Effector CD8-positive, alpha-beta T cell (primary cell): Measurements from ENCODE around the gene STK32B.
"Not testable (repeated sequence)": the region's sequence is repeated elsewhere in the genome, so short reads cannot be mapped to it uniquely, and the experiment has no call there.

Experiments used
- DNase-seq: peaks from one replicate; lab custom pipeline; 2025; lab: John Stamatoyannopoulos, UW

STK32B gene

DNA sequence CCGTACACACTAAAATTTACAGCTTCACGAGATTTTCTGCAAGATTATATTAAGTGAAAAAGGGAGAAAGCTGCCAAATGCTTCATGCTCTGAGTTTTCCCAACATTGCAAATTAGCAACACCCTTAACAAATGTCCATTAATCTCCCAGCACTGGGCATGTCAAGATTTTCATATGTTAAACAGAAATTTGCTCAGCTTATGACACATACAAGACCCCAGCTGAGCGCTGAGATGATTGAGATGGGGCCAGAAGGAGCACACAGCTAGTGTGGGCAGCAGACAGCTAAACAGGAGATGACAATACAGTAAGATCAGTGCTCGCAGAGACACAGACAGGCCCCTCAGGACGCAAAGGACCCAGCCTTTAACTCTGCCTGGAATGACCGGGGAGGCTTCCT lies 208.8 kb downstream of the STK32B start:
- no peak for DNase-seq

DNA sequence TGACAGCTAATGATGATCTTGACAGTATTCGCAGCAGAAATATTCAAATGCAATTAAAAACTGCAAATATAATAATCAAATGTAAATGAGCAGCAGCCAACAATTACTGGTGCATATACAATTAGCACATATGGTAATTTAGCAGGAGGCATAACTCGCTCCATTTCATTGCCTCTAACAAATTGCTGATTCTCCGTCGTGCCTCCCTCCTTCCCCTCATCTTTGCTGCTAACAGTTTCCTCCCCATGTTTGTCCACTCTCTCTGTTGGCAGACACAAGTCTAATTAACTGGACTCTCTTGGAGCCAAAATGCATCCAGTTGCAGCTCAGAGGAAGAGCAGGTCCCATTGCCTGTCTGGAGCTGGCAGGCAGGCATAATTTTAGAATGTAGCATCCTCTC lies 210.6 kb downstream of the STK32B start:
- no peak for DNase-seq

DNA sequence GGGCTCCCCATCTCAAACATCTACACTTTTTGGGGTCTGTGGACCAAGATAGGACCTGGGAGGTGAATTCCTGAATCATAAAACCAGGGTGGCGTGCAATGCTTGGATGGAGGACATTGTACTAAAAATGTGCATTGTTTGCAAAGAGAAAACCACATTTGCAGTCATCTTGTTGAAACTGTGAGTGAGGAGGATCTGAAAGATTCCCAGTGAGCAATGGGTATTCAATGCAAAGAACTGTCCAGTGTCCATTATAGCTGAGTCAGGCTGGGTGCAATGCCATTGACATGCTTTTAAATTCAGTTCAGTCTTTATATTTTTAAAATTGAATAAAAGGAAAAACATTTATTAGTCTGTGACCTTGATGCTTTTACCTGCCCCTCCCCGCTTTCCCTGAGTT lies 215.7 kb downstream of the STK32B start:
- DNase-seq: no peak

DNA sequence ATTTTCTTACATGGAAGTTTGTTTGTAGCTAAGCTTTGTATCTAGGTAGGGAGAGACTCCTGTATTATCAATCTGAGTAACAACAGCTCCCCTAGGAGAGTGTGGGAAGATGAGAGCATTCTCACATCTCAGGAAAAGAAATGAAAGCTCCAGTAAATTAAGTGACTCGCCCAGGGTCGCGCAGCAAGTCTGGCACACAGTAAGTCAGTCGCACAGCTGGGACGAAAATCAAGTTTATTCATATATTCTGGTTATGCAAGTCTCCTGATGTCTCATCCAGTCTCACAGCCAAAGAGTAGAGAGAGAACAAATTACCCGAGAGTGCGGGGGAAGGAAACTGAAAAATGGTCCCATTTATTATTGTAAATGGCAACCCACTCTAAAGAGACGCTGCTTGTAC lies 216.1 kb downstream of the STK32B start:
- DNase-seq: no peak

DNA sequence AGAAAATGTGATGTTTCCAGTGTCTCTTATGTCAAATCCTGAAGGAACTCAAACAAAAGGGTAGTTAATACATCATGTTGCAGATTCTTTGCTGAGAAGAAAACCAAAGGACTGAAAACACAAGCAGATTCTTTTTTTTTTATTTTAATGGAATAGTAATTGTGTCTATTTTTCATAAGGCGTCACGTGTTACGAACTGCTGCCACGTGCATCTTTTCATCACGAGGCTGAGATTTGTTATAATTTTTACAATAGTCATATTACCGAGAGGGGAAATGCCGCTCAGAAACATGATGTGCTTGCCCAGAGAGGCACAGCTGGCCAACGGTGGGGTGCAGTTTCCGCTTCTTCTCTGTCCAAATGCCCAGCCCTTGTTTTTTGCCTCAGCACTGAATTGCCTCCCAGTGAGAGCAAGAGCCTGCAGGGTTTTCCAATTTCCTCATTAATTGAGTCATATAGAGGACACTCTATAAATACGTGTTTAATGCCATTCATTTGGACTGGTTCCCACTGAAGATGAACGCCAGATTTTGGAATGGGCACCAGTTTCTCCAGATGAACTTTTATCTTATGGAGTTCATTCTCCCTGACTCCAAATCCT lies 225.3 kb downstream of the STK32B start:
- DNase-seq: no peak

GRCh38 chr4:5277079-5277478 lies 225.8 kb downstream of the STK32B start:
- DNase-seq: no peak

DNA sequence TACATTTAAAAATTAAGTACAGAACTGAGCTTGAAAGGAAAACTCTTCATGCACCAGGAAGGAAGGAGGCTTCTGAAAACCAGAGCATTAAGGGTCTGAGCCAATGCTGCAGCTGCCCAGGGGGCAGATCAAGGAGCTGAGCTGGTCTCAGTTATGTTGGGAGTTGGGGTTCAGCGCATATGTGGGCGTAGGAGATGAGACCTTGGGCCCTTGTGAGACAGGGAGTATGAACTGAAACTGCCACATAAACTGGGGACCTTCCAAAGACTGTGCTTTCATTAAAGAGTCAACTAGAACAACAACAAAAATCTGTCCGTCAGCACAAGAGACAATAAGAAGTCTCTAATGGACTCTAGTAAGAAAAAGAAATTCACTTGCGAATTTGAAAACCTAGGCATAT lies 226.9 kb downstream of the STK32B start:
- DNase-seq: no peak

DNA sequence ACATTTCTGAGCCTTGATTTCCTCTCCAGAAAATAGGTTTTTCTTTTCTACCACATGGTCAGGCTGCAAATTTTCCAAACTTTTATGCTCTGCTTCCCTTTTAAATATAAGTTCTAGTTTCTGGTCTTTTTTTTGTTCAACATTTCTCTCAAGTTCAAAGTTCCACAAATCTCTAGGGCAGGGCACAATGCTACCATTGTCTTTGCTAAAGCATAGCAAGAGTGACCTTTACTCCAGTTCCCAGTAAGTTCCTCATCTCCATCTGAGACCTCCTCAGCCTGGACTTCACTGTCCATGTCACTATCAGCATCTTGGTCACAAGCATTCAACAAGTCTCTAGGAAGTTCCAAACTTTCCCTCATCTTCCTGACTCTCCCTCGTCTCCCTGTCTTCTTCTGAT lies 228.8 kb downstream of the STK32B start:
- not testable (repeated sequence) for DNase-seq

DNA sequence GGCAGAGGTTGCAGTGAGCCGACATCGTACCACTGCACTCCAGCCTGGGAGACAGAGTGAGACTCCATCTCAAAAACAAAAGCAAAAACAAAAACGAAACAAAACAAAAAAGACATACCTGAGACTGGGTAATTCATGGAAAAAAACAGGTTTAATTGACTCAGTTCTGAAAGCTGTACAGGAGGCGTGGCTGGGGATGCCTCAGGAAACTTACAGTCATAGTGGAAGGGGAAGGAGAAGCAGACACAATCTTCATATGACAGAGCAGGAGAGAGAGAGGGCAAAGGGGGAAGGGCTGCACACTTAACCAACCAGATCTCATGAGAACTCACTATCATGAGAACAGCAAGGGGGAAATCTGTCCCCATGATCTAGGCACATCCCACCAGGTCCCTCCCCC lies 229.5 kb downstream of the STK32B start:
- no peak for DNase-seq

GRCh38 chr4:5283837-5284236 lies 232.6 kb downstream of the STK32B start:
- no peak for DNase-seq

DNA sequence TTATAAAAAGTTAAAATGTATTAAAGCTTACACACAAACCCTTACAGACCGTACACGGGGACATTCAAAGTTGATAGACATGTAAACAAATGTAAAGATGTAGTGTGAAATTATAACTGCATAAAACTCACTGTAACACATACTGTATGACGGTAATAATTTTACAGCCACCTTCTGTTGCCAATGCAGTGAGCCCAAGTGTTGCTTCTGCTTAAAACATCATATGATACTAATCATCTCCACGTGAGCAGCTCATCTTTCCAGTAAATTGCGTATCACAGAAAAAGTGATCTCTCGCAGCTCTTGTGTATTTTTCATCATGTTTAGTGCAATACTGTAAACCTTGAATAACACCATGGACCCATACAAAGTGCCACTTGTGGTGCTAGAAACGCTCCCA lies 233.2 kb downstream of the STK32B start:
- no peak for DNase-seq

DNA sequence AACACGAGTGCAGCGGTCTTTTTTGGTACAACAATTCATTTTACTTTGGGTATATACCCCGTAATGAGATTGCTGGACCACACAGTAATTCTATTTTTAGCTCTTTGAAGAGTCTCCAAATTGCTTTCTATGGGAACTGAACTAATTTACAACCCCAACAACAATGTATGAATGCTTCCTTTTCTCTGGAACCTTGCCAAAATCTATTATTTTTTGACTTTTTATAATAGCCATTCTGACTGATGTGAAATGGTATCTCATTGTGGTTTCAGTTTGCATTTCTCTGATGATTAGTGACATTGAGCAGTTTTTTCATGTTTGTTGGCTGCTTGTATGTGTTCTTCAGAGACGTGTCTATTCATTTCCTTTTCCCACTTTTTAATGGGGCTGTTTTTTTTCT lies 240.8 kb downstream of the STK32B start:
- no peak for DNase-seq

DNA sequence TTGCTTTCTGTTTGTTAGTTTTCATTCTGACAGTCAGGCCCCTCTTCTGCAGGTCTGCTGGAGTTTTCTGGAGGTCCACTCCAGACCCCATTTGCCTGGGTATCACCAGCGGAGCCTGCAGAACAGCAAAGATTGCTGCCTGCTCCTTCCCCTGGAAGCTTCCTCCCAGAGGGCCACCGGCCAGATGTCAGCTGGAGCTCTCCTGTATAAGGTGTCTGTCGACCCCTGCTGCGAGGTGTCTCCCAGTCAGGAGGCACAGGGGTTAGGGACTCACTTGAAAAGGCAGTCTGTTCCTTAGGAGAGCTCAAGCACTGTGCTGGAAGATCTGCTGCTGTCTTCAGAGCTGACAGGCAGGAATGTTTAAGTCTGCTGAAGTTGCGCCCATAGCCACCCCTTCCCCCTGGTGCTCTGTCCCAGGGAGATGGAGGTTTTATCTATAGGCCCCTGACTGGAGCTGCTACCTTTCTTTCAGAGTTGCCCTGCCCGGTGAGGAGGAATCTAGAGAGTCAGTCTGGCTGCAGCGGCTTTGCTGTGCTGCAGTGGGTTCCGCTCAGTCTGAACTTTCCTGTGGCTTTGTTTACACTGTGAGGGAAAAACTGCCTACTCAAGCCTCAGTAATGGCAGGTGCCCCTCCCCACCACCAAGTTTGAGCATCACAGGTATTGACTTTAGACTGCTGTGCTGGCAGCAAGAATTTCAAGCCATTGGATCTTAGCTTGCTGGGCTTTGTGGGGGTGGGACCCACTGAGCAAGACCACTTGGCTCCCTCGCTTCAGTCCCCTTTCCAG lies 246.9 kb downstream of the STK32B start:
- not testable (repeated sequence) for DNase-seq

GRCh38 chr4:5300283-5300682 lies 249.0 kb downstream of the STK32B start:
- DNase-seq: no peak

DNA sequence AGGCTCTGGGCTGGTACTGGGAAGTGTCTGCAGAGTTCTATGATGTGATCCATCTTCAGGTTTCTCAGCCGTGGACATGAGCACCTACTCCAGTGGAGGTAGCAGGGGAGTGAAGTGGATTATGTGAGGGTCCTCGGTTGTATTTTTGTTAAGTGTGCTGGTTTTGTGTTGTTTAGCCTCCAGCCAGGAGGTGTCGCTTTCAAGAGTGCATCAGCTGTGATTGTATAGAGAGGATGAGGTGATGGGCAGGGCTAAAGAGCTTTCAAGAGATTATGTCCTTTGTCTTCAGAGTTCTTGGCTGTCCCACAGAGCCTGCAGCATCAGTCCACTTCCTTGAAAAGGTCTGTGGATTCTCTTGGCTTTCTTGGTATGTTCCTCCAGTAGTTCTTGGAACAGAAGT lies 256.6 kb downstream of the STK32B start:
- no peak for DNase-seq

- no peak for DNase-seq
Observed at GRCh38 chr4:5322321-5322720, 271.0 kb downstream of the STK32B start.

DNA sequence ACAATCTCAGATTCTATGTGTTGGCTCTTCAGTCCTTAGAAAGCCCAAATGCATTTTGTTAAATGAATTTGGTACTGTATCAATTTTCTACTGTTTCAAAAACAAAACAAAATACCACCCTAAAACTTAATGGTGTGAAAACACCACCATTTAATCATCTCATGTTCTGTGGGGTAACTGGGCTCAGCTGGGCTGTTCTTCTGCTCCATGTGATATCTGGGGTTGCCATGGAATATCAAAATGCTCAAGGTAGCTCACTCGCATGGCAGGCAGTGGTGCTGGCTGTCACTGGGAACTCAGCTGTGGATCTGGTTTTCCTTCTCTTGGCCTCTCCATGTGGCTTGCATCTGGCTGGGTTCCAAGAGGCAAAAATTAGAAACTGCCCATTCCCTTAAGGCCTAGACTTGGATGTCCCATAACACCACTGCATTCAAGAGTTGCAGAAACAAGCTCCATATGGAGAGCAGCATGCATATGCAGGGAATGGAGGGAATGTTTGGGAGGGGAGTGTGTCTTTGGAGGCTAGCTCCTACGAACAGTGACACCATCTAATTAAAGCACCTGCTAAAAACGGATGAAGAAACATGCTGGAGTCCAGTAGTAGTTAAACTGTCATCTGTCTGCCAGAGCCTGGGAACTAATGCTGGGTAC lies 279.2 kb downstream of the STK32B start:
- no peak for DNase-seq

- DNase-seq: no peak
Observed at GRCh38 chr4:5337731-5338130, 286.5 kb downstream of the STK32B start.

DNA sequence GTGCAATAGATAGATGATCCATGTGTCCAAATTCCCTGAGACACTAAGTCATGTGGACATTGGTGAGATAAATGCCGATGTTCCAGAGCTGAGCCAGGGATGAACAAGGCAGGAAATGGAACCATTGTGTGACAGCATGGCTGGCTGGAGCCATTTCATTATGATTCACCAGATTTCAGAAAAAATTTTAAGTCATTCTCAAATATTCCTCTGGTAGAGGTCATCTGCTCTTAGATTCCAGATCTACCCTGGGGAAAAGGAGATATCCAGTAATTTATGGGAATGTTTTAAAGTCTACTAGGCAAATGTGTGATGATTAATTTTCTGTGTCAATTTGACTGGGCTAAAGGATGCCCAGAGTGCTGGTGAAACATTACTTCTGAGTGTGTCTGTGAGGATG lies 287.3 kb downstream of the STK32B start:
- DNase-seq: no peak

DNA sequence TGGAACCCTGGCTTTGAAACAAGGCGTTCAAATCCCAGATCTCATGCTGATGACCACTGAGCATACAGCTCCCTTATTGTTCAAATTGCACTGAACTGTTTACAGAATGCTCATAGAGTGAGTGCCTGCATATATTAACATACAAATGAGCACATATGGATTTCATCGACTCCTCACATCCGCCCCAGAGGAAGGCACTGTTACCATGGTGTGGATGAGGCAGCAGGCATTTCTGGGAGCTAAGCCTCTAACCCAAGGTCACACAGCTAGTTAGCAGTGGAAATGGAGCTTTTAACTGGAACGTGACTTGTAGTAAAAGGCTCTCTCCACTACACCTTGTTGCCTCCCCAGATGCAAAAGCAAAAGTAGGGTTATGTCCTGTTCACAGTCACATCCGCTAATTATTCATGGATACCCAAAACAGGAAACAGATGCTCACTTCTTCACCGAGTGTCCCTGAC lies 289.7 kb downstream of the STK32B start:
- no peak for DNase-seq

GRCh38 chr4:5341526-5341925 lies 290.2 kb downstream of the STK32B start:
- DNase-seq: no peak

DNA sequence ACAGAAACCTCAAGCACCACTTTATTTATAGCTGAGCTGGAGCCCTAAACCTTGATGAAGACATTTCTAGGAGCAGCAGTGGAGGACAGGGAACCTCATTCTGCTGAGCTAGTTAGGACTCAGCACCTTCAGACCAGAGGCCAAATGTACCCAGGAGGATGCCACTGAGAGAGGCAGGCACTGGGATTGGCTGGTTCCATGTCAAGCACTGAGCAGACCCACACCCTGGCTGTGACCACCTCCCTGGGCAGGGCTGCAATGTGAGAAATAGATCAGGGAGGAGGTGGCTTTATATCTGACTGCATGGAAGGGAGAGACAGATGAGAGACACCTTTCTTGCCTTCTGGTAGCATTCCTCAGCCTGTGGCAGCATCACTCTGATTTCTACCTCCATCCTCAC lies 304.6 kb downstream of the STK32B start:
- DNase-seq: no peak

- no peak for DNase-seq
Observed at GRCh38 chr4:5357870-5358269, 306.6 kb downstream of the STK32B start.
